Stimulated activated memory B cell treated with anti-CD40 and anti-IgM and Interleukin-4, amounts not matched to agents 10 μg/mL and 1 μg/mL and 100 μg/mL, for 72 hours (primary cell): ENCODE data around the gene SEMA4C.

Experiments used
- ATAC-seq: fragments of 150-1000 bp; cut with Tn5 transposase; 2 replicates; pipeline ENCODE4 v1.10.0; 2021
- H3K27ac Mint-ChIP-seq: one replicate; pipeline ENCODE4 v1.8.0; 2022; ENCODE audit warnings: mild to moderate bottlenecking, mixed read lengths
- H3K27me3 Mint-ChIP-seq: one replicate; pipeline ENCODE4 v1.8.0; 2022; ENCODE audit warnings: mixed read lengths
- H3K36me3 Mint-ChIP-seq: one replicate; pipeline ENCODE4 v1.8.0; 2022; ENCODE audit warnings: mixed read lengths
- H3K4me1 Mint-ChIP-seq: one replicate; pipeline ENCODE4 v1.8.0; 2022; ENCODE audit warnings: mixed read lengths
- H3K4me3 Mint-ChIP-seq: one replicate; pipeline ENCODE4 v1.8.0; 2022; ENCODE audit warnings: mild to moderate bottlenecking, moderate library complexity, mixed read lengths
- H3K9me3 Mint-ChIP-seq: one replicate; pipeline ENCODE4 v1.8.0; 2022; ENCODE audit warnings: mixed read lengths

The SEMA4C gene

DNA sequence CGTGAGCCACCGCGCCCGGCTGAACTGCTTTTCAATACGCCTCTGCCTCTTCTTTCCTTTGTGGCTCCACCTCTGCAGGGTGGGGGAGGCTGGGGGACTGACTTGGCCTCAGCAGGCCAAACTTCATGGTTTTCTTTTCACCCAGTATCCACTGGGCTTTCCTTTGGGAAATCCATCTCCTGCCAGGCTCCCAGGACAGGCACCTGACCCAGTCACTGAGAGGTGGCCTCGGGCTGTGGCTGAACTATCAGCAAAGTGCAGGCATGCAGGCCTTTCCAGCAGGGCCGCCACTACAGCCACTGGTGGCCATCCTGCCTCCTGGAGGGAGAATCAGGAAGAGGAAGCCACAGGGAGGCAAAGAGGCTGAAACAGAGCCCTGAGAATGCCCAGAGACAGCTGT lies 33.4 kb upstream of the SEMA4C start:
- no peaks in the 10 kb centered on the region for H3K36me3 Mint-ChIP-seq
- no peak for ATAC-seq
- H3K27me3 Mint-ChIP-seq = no peaks in the 10 kb centered on the region
- peaks cover 6% of the 10 kb centered on the region for H3K4me1 Mint-ChIP-seq
- no peaks in the 10 kb centered on the region for H3K9me3 Mint-ChIP-seq
- no peak overlapping the region for H3K27ac Mint-ChIP-seq
- H3K4me3 Mint-ChIP-seq = no peak overlapping the region

DNA sequence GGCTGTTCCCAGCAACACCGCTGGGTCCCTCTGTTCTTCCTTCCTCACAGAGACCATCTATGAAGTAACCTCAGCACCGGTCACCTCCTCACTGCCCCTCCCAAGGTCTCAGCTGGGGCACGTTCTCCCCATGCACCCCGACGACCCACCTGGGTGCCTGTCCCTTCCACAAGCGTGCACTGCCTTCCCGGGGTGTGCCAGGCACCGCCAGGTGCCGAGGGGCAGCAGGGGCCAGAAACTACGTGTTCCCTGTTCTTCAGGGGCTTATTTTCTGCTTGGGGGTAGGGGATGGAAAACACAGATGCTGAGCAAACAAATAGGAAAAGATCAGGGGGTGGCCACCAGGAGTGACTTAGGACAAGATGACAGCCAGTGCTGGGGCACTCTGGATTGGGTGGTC lies 30.4 kb upstream of the SEMA4C start:
- Mint-ChIP-seq H3K36me3 (no peaks in the 10 kb centered on the region), H3K27me3 (no peaks in the 10 kb centered on the region), H3K9me3 (no peaks in the 10 kb centered on the region), H3K4me1 (peaks cover 8% of the 10 kb centered on the region), H3K4me3 (no peak overlapping the region), H3K27ac (no peak overlapping the region)
- no peak for ATAC-seq

GRCh38 chr2:96899413-96899741 lies 29.5 kb upstream of the SEMA4C start:
- no peak for ATAC-seq
- Mint-ChIP-seq H3K9me3 (no peaks in the 10 kb centered on the region), H3K36me3 (no peaks in the 10 kb centered on the region), H3K27me3 (no peaks in the 10 kb centered on the region), H3K4me1 (peaks cover 13% of the 10 kb centered on the region), H3K27ac (no peak overlapping the region), H3K4me3 (no peak overlapping the region)

- Mint-ChIP-seq H3K9me3 (no peaks in the 10 kb centered on the region), H3K4me1 (peaks cover 9% of the 10 kb centered on the region), H3K36me3 (no peaks in the 10 kb centered on the region), H3K4me3 (no peak overlapping the region), H3K27me3 (no peaks in the 10 kb centered on the region), H3K27ac (no peak overlapping the region)
- ATAC-seq = no peak
Observed at GRCh38 chr2:96898641-96899412, 28.9 kb upstream of the SEMA4C start.

- Mint-ChIP-seq H3K27me3 (no peaks in the 10 kb centered on the region), H3K36me3 (no peaks in the 10 kb centered on the region), H3K4me1 (peaks cover 7% of the 10 kb centered on the region), H3K27ac (no peak overlapping the region), H3K9me3 (no peaks in the 10 kb centered on the region), H3K4me3 (no peak overlapping the region)
- no peak for ATAC-seq
Observed at GRCh38 chr2:96898135-96898505, 28.2 kb upstream of the SEMA4C start.

GRCh38 chr2:96897491-96898134 lies 27.7 kb upstream of the SEMA4C start:
- no peaks in the 10 kb centered on the region for H3K27me3 Mint-ChIP-seq
- ATAC-seq = no peak
- no peak overlapping the region for H3K27ac Mint-ChIP-seq
- no peaks in the 10 kb centered on the region for H3K9me3 Mint-ChIP-seq
- no peaks in the 10 kb centered on the region for H3K36me3 Mint-ChIP-seq
- no peak overlapping the region for H3K4me3 Mint-ChIP-seq
- H3K4me1 Mint-ChIP-seq = peaks cover 7% of the 10 kb centered on the region

DNA sequence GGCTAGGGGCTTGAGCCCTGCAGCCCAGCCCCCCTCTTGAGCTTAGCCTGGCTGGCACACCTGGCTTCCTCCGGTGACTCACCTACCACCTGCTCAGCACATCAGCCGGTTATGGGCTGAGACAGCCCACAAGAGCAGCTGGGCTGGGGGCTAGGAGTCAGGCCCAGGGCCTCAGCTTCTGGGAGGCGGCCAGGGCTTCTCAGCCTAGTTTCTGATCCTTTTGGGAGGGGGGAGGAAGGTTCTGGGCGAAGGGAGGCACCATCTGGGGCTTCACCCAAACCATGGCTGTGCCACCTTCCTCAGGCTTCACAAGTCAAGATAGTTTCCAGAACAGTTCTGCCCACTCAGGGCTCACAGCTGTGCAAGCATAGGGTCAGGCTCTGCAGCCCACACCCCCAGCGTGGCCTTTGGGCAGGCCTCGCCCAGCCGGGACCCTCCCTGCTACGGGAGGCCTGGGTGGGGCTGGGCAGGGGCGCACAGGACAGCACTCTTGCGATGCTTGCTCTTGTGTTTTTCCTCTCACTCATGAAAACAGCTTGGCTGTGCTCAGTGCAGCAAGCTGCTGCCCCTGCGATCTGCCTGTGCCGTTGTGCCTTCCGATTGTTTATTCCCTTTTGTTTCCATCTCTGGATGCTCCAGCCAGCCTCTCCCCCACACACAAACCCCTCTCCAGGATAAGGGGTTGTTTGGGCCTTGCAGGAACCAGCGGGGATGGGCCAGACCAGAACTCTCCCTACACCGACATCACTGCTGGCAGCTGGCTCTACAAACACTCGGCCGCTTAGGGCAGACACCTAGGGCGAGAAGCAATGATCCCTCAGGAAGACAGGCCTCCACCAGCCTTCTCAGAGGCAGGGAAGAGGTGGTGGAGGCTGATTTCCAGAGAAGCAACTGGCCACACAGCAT lies 26.1 kb upstream of the SEMA4C start:
- H3K4me3 Mint-ChIP-seq = no peak overlapping the region
- no peak for ATAC-seq
- H3K27ac Mint-ChIP-seq = no peak overlapping the region
- no peaks in the 10 kb centered on the region for H3K9me3 Mint-ChIP-seq
- H3K36me3 Mint-ChIP-seq = no peaks in the 10 kb centered on the region
- H3K4me1 Mint-ChIP-seq = peaks cover 13% of the 10 kb centered on the region
- H3K27me3 Mint-ChIP-seq = no peaks in the 10 kb centered on the region

DNA sequence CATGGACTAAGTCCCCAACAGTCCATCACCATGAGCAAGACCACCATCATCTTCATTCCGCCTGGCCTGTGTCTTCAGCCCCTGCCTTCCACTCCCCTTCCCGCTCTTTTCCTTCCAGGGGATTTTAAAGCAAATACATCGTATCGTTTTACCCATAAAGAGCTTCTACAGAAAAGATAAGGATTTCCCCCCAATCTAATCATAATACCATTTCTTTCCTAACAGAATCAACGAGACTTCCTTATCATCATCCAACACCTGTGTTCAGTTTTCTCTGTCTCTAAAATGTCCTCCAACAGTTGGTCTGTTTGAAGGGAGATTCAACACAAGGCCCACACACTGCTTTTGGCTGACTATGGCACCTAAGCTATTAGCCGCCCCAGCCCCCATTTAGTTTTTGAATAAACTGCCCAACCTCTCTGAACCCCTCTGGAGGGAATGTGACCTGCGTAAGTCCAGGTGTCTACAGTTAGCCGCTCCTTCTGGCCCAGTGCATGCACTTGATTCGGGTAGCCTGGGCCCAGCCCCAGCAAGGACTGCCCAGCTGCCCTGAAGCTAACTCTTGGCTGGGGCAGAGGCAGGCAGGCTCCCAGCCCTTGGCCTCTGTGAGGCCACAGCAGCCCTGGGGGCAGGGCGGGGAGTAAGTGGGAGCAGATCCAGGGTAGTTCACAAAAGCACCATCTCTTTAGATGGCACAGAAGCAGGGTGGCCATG lies 25.3 kb upstream of the SEMA4C start:
- ATAC-seq = no peak
- no peak overlapping the region for H3K27ac Mint-ChIP-seq
- H3K27me3 Mint-ChIP-seq = no peaks in the 10 kb centered on the region
- no peaks in the 10 kb centered on the region for H3K36me3 Mint-ChIP-seq
- H3K4me1 Mint-ChIP-seq = peaks cover 14% of the 10 kb centered on the region
- no peak overlapping the region for H3K4me3 Mint-ChIP-seq
- no peaks in the 10 kb centered on the region for H3K9me3 Mint-ChIP-seq

- no peak overlapping the region for H3K27ac Mint-ChIP-seq
- no peaks in the 10 kb centered on the region for H3K9me3 Mint-ChIP-seq
- peaks cover 14% of the 10 kb centered on the region for H3K4me1 Mint-ChIP-seq
- H3K27me3 Mint-ChIP-seq = no peaks in the 10 kb centered on the region
- no peaks in the 10 kb centered on the region for H3K36me3 Mint-ChIP-seq
- no peak overlapping the region for H3K4me3 Mint-ChIP-seq
- no peak for ATAC-seq
Observed at GRCh38 chr2:96894151-96894531, 24.3 kb upstream of the SEMA4C start.

GRCh38 chr2:96893289-96894150 lies 23.6 kb upstream of the SEMA4C start:
- peak; percentile 25 for ATAC-seq
- H3K4me3 Mint-ChIP-seq = no peak overlapping the region
- H3K4me1 Mint-ChIP-seq = peaks cover 15% of the 10 kb centered on the region
- H3K9me3 Mint-ChIP-seq = no peaks in the 10 kb centered on the region
- H3K36me3 Mint-ChIP-seq = no peaks in the 10 kb centered on the region
- H3K27me3 Mint-ChIP-seq = no peaks in the 10 kb centered on the region
- H3K27ac Mint-ChIP-seq = no peak overlapping the region

DNA sequence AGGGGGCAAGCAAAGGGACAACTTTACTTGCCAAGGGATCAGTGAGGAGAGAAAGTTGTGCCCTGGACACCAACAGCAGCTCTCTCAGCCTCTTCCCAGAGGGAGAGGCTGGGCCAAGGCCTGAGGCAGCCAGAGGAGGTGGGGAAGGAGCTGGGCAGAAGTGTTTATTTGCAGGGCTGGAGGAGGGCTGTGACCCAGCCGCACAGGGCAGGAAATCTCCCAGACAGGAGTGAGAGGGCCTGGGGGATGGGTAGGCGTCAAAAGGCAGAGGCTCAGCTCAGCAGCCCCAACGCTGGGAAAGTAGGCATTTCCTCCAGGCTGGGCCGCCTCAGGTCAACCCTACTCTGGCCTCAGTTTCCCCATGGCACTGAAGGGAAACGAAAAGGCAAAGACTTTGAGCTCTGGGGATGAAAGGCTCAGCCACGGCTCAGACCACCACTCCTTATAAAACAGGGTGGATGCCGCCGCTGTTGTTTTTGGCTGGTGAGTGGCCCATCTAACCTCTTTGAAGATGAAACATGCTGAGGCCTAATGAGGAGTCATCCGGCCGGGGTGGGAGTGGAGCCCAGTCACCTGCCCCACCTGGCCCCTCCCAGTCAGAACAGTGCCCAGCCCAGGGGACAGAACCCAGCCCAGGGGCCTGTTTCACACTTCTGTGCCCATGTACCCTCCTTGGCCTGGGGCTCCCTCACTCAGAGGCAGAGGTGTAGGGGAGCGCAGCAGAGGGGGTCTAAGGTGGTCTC lies 21.9 kb upstream of the SEMA4C start:
- Mint-ChIP-seq H3K4me3 (no peak overlapping the region), H3K4me1 (peaks cover 30% of the 10 kb centered on the region)
- no peak for ATAC-seq

DNA sequence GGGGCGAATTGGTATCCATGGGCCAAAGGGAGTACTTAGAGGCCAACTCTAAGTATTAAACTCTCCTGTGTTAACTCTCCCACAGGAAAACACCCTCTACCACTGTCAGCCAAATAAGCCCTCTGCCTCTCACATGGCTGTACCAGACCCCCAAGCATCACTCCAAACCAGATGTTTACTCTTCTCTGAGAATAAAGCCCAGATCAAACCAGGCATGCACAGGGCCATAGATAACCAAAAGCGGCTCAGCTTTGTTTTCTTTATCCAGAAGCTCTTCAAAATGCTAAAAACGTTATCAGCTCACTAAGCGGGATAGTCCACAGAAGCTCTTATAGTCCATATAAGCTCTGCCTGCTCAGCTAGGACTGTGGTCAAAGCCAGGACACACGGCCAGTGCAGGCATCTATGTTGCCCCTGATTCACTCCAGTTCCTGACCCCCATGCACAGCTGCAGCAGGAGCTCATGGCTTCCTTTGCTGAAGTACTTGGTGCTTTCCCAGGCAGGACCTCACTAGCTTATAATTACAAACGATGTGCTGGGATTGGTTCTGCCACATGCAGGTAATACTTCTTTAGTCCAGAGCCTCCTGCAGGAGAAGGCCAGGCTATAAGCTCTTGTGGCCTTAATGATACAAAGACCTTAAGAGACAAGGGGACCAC lies 21.0 kb upstream of the SEMA4C start:
- Mint-ChIP-seq H3K27ac (no peak overlapping the region), H3K4me1 (peaks cover 30% of the 10 kb centered on the region), H3K36me3 (no peaks in the 10 kb centered on the region), H3K4me3 (no peak overlapping the region), H3K9me3 (no peaks in the 10 kb centered on the region), H3K27me3 (no peaks in the 10 kb centered on the region)
- ATAC-seq = no peak

More for the DNA sequence above, 21.9 kb upstream of the SEMA4C start:
- H3K27ac Mint-ChIP-seq = no peak overlapping the region
- H3K27me3 Mint-ChIP-seq = no peaks in the 10 kb centered on the region
- no peaks in the 10 kb centered on the region for H3K9me3 Mint-ChIP-seq
- no peaks in the 10 kb centered on the region for H3K36me3 Mint-ChIP-seq

DNA sequence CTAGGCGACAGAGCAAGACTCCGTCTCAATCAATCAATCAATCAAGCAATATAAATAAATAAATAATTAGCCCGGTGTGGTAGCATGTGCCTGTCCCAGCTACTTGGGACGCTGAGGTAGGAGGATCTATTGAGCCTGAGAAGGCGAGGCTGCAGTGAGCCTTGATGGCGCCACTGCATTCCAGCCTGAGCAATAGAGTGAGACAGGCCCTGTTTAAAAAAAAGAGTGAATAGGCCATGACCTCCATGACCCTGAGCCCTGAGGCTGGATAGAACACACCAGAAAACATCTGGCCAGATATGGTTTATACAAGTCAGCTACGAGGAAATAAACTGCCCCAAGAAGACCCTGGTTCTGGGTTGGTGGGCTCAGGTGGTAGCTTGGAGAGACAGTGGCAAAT lies 20.4 kb upstream of the SEMA4C start:
- ATAC-seq = no peak
- no peaks in the 10 kb centered on the region for H3K36me3 Mint-ChIP-seq
- H3K4me3 Mint-ChIP-seq = no peak overlapping the region
- H3K9me3 Mint-ChIP-seq = no peaks in the 10 kb centered on the region
- peaks cover 28% of the 10 kb centered on the region for H3K4me1 Mint-ChIP-seq
- H3K27ac Mint-ChIP-seq = no peak overlapping the region
- no peaks in the 10 kb centered on the region for H3K27me3 Mint-ChIP-seq
